ENCODE results near the gene IMMP2L.

DNA sequence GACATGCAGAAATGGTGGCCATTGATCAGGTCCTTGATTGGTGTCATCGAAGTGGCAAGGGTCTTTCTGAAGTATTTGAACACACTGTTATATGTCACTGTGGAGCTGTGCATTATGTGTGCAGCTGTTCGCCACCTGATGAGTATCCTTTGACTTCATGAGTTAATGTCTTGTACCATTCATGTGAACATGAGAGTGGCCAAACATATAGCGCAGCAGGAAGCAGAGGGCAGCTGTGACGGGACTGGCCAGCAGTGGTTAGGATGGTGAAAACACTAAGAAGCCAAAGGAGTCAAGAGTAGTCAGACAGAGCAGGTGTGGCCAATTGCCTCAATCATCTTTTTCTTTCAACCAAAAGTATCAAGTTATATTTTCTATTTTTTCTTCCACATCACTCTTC lies 167.4 kb downstream of the IMMP2L start:
- TF ChIP-seq, protein P1, sequence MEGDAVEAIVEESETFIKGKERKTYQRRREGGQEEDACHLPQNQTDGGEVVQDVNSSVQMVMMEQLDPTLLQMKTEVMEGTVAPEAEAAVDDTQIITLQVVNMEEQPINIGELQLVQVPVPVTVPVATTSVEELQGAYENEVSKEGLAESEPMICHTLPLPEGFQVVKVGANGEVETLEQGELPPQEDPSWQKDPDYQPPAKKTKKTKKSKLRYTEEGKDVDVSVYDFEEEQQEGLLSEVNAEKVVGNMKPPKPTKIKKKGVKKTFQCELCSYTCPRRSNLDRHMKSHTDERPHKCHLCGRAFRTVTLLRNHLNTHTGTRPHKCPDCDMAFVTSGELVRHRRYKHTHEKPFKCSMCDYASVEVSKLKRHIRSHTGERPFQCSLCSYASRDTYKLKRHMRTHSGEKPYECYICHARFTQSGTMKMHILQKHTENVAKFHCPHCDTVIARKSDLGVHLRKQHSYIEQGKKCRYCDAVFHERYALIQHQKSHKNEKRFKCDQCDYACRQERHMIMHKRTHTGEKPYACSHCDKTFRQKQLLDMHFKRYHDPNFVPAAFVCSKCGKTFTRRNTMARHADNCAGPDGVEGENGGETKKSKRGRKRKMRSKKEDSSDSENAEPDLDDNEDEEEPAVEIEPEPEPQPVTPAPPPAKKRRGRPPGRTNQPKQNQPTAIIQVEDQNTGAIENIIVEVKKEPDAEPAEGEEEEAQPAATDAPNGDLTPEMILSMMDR (IDR thresholded peaks at IDR 0.05; ENCODE audit: borderline replicate concordance, extremely low read depth, low read length, poor library complexity, severe bottlenecking) = no peak
- TF ChIP-seq EZH2 (IDR thresholded peaks at IDR 0.05; ENCODE audit: borderline replicate concordance, low read depth, low read length, severe bottlenecking) = no peak
